Activated T-cell treated with anti-CD3 and anti-CD28 coated beads for 1 hour (primary cell): ENCODE measurements around the gene ANKRD13A.
"Not testable (repeated sequence)": the region's sequence is repeated elsewhere in the genome, so short reads cannot be mapped to it uniquely, and the experiment has no call there.

Source experiments
- DNase-seq: peaks from one replicate; pipeline ENCODE4 v3.0.0-alpha.2; 2020; ENCODE audit warnings: low read depth

ANKRD13A gene

DNA sequence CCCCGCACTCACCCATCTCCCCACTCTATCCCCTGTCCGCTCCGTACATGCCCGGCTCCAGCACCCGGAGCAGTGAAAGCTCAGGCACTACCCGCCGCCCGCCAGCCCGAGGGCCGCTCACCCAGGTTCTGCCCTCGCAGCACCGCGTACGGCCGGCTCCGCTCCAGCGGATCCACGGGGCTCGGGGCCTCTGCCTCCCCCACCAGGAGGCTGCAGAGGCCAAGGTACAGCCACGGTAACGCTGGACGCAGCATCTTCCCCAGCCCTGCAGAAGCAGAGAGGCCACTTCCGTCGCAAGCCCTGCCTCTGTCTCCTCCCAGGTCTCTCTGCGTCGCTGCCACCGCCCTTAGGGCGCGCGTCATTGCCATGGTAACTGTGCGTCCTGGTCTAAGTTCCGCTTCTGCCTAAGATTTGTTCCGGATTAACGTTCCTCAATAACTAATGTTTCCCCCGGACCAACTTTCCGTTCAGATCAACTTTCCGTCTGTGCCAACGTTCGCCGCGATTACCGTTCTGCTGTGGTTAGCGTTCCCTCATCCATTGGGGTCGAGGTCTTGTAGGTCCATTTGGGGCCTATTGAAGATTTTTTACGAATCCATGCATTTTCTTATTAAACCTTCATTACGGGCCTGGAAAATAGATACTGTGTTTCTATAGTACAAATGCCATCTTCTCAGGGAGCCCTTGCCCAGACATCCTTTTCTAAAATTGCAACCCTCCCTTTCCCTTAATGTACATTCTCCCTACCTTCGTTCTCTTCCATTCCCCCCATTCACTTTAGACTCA, 49.2 kb downstream of the ANKRD13A start, which contains the start of gene C12orf76:
TSS of gene C12orf76 (minus strand) at position 281 of the 786 bp plus-strand sequence. CDS start at position 254, 27 bp downstream.
- peak; percentile 81 for DNase-seq

DNA sequence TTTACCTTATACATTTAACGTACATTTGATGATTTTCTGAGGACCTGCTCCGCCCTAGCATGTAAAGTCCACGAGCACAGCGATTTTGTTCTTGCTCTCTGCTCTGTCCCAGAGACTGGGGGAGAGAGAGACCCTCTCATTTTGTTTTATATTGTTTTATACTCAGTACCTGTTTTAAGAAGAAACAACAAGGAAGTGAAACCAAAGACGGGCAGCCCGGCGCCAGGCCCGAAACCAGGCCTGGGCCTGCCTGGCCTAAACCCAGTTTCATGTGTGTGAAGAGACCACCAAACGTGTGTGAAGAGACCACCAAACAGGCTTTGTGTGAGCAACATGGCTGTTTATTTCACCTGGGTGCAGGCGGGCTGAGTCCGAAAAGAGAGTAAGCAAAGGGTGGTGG, 49.8 kb downstream of the ANKRD13A start:
- not testable (repeated sequence) for DNase-seq

DNA sequence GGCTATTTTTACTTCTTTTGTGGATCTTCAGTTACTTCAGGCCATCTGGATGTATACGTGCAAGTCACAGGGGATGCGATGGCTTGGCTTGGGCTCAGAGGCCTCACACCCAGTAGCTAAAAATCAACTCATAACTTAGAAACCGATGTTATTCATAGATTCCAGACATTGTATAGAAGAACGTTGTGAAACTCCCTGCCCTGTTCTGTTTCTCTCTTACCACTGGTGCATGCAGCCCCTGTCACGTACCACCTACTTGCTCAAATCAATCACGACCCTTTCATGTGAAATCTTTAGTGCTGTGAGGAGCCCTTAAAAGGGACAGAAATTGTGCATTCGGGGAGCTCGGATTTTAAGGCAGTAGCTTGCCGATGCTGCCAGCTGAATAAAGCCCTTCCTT, 50.4 kb downstream of the ANKRD13A start:
- not testable (repeated sequence) for DNase-seq

DNA sequence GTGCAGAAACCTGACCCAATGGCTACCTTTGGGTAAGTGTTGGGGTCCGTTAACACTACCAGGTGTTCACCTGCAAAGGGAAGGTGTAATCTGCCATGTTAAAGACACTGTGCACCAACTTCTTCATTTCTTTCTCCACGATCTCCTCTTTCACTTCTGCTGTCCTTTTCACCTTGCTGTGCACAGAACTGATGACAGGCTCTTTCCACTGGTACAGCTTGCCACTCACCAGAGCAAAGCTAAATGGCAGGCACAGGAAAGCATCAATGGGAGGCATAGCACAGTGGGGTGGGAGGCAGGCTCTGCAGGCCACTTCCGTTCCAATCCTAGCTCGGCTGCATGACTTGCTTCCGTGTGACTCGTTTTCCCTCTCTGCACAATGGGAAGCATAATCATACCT, 51.7 kb downstream of the ANKRD13A start:
- DNase-seq = no peak

DNA sequence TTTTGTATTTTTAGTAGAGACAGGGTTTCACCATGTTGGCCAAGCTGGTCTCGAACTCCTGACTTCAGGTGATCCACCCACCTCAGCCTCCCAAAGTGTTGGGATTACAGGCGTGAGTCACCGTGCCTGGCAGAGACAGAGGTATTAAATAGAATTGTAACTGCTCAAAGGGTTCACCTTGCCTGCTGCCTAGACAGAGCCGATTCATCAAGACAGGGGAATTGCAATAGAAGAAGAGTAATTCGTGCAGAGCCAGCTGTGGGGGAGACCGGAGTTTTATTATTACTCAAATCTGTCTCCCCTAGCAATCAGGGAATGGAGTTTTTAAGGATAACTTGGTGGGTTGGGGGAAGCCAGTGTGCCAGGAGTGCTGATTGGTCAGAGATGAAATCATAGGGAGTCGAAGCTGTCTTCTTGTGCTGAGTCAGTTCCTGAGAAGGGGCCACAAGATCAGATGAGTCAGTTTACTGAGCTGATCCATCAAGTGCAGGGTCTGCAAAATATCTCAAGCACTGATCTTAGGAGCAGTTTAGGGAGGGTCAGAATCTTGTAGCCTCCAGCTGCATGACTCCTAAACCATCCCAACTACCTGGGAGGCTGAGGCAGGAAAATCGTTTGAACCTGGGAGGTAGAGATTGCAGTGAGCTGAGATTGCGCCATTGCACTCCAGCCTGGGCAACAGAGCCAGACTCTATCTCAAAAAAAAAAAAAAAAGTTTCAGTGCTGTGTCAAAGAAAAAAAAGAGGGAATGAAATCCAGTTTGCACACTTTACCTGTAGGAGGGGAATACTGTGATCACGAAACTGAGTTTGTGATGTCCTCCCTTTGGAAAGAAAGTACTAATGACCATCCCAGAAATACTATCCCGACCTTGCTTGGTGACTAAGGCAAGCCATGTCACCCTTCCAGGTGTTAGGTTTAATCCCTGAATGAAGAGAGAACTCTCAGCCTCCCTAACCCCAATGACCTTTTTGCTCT, 56.4 kb downstream of the ANKRD13A start:
- not testable (repeated sequence) for DNase-seq

DNA sequence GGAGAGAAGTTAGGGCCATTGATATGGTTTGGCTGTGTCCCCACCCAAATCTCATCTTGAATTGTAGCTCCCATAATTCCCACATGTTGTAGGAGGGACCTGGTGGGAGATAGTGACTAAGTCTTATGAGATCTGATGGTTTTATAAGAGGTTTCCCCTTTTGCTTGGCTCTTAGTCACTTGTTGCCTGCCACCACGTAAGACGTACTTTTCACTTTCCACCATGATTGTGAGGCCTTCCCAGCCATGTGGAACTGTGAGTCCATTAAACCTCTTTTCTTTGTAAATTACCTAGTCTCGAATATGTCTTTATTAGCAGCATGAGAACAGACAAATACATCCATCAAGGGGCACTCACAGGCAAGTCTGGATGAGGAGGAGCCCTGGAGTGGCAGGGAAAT, 57.4 kb downstream of the ANKRD13A start:
- DNase-seq = not testable (repeated sequence)

DNA sequence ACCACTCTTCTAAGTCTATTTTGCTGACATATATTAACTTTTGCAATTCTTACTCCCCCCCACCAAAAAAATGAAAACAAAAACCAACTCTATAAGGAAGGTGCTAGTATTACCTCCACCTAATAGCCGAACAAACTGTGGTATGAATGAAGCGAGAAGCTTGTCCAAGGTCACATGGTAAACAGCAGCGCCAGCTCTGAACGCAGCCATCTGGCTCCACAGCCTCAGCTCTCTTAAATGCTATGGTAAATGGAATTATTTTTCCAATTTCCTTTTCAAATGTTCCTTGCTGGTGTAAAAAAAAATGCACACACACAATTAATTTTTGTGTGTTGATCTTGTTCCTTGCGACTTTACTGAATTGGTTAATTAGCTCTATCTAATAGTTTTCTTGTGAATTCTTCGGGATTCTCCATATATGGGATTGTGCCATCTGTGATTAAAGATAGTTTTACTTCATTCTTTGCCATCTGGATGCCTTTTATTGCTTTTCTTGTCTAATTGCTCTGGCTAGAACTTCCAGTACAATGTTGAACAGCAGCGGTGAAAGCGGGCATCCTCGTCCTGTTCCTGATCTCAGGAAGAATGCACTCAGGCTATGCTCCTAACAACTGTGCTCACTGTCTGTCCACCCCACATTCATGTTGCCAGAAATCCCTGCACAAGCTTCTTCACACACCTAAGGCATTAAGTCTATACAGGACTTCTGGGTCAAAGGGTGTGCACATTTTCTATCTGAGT, 59.8 kb downstream of the ANKRD13A start:
- DNase-seq = no peak

DNA sequence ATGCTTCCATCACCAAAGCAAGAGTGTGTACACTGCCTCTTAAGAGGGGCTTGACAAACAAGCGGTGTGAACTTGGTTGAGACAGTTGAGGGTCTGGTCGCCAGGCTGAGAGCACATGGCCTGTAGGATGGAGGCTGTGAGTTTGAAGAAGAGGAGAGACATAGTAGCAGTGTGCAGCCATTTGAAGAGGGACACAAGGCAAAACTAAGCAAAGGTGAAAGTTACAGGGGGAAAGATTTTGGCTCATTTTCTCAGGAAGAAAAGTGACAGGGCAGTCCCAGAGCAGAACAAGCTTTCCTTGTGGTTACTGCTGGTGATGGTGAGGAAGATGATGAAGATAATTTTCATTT, 60.4 kb downstream of the ANKRD13A start:
- no peak for DNase-seq

DNA sequence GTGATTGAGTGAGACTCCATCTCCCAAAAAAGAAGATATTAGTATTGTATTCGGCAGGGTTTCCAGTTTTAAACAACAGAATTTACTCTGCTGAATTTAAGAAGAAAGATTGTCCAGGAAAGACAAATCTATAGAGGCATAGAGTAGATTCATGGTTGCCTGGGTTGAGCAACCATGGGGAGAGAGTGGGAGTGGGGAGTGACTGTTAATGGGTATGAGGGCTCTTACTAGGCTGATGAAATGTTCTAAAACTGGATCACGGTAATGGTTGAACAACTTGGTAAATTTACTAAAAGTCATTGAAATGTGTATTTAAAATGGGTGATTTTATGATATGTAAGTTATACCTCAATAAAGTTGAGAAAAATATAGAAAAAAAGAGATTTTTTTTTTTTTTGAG, 63.0 kb downstream of the ANKRD13A start:
- DNase-seq = no peak

DNA sequence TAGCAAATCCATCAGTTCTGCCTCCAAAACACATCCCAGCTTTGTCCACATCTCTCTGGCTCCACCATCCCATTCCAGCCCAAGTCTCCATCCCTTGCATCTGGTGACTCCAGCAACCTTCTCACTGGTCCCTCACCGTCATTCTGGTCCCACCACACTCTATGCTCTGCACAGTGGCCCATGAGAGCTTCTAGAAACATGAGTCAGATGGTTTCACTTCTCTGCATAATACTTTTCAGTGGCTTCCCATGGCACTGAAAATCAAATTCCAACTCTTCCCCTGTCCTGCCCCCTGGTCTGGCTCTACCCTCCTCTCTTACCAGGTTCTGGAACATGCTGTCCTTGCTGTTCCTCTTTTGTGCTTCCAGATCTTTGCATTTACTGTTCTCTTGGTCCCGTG, 66.3 kb downstream of the ANKRD13A start:
- DNase-seq = no peak

DNA sequence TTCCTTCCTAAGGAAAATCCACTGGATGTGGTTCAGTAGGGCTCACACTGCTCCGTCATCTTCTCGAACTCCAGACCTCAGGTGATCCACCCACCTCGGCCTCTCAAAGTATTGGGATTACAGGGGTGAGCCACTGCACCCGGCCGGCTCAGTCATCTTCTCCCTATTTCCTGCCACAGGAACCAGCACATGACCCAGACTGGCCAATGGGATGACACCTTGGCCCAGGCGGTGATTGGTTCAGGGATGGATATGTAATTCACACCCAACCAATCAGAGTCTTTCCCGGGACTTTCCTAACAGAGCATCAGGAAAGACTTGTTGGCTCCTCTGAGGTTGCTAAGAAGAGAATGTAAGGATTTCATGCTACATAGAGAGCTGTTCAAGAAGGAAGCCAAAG, 68.3 kb downstream of the ANKRD13A start:
- no peak for DNase-seq

DNA sequence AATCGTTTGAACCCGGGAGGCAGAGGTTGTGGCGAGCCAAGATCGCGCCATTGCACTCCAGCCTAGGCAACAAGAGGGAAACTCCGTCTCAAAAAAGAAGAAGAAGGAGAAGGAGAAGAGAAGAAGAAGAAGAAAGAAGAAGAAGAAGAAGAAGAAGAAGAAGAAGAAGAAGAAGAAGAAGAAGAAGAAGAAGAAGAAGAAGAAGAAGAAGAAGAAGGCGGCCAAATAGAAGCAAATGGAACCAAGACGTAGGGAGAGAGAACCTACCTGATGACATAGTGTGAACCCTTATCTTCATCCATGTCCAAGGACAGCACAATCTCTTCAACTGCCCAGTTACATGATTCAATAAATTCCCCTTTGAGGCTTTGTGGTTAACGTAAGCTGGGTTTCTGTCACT, 68.9 kb downstream of the ANKRD13A start:
- DNase-seq = not testable (repeated sequence)

DNA sequence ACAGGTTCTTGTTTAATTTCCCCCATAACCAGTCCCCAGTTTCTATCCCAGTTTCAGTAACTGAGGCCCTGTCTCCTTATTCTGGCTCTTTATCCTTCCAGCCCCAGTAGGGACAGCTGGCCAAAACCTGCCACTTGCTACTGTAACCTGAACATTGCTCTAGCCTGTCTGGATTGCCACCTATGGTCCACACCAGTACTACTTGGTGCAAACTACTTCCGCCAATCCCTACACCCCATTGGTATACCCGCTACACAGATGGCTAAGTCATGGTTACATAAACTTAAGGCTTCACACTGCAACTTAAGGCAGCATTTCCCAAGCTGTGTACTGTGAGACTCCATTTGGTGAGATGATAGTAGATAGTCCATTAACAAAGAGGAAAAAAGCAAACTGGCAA, 69.4 kb downstream of the ANKRD13A start:
- no peak for DNase-seq

DNA sequence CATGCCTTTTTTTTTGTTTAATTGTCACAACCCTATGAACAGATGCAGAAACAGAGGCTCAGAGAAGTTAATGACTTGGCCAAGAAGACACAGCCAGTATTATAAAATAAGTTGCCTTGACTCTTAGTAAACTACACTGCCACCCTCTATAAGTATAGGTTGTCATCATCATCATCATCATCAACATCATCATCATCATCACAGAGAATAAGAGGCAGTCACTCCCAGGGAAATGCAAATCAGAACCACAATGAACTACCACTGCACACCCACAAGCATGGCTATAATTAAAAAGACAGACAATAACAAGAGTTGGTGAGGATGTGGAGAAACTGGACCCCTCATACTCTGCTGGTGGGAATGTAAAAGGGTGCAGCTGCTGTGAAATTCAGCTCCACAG, 72.3 kb downstream of the ANKRD13A start:
- no peak for DNase-seq

DNA sequence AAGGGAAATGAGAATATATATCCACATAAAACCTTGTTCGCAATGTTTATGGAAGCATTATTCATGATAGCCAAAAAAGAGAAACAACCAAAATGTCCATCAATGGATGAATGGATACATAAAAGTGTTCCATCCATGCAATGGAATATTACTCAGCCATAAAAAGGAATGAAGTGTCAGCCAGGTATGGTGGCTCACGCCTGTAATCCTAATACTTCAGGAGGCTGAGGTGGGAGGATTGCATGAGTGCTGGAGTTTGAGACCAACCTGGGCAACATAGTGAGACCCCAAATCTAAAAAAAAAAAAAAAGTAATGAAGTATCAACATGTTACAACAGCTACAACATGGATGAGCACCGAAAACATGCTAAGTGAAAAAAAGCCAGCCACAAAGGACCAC, 72.7 kb downstream of the ANKRD13A start:
- DNase-seq = no peak

DNA sequence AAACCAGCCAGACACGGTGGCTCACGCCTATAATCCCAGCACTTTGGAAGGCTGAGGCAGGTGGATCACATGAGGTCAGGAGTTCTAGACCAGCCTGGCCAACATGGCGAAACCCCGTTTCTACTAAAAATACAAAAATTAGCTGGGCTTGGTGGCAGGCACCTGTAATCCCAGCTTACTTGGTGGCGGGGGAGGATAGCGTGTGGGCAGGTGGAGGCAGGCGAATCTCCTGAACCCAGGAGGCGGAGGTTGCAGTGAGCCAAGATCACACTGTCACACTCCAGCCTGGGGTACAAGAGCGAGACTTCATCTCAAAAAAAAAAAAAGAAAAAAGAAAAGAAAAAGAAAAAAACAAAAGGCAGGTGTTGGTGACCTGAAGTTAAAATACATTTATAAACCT, 73.4 kb downstream of the ANKRD13A start:
- DNase-seq = not testable (repeated sequence)

DNA sequence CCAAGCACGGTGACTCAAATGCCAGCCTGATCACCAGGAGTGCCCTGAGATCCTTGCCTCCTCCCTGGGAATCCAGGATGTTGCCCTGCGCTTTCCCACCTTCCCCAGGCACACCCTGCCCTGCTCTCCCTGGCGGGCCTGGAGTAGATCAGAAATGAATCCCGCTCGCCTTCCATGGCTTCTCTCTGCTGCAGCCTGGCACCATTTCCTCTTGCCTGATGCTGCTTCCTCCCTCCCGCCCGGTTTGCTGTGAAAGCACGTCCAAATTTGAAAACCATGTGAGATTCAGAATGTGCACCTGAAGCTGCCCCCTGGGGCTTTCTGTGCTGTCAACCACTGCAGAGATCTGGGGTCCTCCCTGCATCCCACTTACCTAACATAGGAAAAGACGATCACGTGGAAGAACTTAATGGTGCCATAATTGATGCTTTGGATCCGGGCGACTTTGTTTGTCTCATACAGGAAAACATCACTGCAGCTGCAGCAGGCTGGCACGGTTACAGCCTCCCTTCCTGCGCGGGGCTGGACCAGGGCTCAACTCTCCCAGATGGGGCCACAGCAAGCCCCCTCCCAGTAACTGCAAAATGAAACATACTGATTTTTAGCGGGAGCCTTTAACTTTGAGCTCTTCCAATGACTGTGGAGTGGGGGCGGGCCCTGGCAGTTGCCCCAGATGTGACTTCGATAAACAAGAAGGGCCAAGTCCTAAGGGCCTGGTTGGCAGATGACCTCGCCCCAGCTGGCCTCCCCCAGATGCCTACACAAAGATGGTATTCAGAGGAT, 74.0 kb downstream of the ANKRD13A start:
- peak; percentile 6 for DNase-seq

DNA sequence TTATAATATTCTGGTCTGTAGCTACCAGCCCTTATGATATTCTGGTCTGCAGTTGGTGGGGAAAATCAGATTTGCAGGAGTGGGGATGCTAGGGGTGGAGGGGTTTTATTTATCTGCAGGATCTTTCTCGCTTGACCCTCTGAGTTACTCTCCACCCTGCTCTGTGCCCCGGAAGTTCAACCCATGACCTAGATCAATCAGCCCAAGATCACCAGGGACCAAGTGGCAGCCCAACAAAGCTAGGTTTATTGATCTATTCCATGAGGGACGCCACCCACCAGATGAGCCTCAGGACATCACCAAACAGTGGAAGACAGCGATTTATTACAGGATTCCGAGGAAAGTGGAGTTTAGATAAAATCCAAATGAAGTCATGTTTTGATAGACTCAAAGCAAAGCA, 74.9 kb downstream of the ANKRD13A start:
- no peak for DNase-seq

DNA sequence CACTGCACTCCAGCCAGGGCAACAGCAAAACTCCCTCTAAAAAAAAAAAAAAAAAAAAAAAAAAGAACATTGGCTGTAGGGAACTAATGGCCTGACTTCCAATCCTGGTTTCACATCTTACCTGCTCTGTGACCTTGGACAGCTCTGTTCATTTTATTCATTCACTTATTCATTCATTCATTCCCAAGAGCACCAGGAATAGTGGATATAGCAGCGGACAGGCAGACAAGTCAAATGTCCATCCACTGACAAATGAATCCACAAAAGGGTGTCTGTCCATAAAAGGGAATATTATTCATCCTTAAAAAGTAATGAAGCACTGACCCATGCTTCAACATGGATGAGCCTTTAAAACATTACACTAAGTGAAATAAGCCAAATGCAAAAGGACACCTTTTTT, 76.7 kb downstream of the ANKRD13A start:
- DNase-seq = no peak

DNA sequence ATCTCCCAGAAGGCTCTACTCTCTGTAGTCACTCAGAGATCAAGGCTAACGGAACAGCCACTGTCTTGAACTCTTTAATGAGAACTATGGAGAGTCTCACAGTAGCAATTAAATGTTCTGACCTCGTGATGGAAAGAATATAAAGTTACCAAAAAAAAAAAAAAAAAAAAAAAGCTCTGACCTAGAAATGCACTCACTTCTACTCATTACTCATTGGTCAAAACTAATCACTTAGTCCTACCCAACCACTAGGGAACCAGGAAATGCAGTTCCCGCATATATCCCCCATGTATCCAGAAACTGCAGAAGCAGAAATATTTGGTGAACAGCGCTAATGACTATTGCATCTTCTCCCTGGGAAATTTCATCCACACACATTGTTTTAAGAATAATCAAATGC, 78.6 kb downstream of the ANKRD13A start:
- DNase-seq = no peak
